ENCODE data around the gene PROC.
A peak's percentile ranks its signal among the peaks of the same experiment; 100 is the strongest.

The PROC gene

DNA sequence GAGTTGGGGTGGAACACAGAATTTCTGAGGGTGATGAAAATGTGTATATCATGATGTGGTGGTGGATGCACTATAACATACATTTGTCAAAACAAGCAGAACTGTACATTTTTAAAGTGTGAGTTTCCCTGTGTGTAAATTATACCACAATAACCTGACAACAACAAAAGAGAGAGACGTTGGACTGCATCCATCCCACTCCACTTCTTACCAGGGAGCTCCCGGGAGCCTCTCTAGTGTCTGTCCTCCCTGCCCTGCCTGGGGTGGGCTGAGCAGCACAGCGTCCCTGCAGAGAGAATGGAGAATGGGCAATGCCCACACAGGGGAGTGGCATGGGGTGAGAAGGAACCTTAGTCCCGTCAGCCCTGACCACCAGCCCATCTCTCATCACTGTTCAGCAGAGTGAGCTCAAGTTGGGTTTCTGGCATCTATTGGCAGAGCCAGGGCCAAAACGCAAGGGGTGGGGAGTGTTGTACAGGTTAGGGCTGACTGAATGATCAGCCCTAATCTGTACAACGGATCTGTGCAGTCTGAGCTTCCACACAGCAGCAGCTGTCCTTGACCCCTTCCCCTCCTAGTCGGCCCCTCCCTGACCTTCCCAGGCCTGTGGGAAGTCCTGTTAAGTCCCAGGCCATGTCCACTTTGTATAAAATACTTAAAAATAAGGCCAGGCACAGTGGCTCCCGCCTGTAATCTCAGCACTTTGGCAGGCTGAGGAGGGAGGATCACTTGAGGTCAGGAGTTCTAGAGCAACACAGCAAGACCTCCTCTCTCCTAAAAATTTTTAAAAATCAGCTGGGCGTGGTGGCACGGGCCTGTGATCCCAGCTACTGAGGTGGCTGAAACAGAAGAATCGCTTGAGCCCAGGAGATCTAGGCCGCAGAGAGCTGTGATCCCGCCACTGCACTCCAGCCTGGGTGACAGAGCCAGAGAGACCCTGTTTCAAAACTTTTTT, 3.3 kb upstream of the PROC start:
- DNase-seq (ENCODE audit: low read depth in 2 of 2), result peak in 1 of 2 experiments; percentile 50

GRCh38 chr2:127415593-127416505, 2.4 kb upstream of the PROC start:
- no peak for DNase-seq (ENCODE audit: low read depth in 2 of 2)

DNA sequence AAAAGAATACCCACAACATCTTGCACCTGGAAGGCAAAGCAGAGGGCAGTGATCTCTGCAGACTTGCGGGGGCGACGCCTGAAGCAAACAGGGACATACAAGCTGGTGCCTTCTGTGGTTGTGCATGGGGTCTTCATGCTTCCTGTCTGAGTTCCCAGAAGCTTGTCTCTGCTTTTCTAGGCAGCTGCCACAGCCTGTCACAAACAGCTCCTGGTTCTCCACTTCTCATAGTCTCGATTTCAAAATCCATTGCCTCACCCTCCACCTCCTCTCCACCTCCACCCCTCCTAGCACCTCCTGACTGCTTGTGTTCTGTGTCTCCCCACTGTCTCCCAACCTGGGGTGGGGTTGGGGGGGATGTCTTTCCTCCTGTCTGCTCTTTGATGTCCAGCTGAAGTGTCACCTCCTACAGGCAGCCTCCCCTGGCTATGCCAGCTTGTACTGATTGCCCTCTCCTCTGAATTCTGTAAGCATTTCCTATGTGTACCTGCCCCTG, 1.7 kb upstream of the PROC start:
- DNase-seq (ENCODE audit: low read depth in 2 of 2), result no peak

DNA sequence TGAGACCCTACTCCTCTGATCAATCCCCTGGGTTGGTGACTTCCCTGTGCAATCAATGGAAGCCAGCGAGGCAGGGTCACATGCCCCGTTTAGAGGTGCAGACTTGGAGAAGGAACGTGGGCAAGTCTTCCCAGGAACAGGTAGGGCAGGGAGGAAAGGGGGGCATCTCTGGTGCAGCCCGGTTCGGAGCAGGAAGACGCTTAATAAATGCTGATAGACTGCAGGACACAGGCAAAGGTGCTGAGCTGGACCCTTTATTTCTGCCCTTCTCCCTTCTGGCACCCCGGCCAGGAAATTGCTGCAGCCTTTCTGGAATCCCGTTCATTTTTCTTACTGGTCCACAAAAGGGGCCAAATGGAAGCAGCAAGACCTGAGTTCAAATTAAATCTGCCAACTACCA, 821 bp upstream of the PROC start:
- DNase-seq (ENCODE audit: low read depth in 2 of 2), result no peak

GRCh38 chr2:127419112-127419430, 844 bp downstream of the PROC start:
- DNase-seq (ENCODE audit: low read depth in 2 of 2), result no peak

DNA sequence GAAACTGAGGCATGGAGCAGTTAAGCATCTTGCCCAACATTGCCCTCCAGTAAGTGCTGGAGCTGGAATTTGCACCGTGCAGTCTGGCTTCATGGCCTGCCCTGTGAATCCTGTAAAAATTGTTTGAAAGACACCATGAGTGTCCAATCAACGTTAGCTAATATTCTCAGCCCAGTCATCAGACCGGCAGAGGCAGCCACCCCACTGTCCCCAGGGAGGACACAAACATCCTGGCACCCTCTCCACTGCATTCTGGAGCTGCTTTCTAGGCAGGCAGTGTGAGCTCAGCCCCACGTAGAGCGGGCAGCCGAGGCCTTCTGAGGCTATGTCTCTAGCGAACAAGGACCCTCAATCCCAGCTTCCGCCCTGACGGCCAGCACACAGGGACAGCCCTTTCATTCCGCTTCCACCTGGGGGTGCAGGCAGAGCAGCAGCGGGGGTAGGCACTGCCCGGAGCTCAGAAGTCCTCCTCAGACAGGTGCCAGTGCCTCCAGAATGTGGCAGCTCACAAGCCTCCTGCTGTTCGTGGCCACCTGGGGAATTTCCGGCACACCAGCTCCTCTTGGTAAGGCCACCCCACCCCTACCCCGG, 1.3 kb downstream of the PROC start:
- no peak for DNase-seq (ENCODE audit: low read depth in 2 of 2)

DNA sequence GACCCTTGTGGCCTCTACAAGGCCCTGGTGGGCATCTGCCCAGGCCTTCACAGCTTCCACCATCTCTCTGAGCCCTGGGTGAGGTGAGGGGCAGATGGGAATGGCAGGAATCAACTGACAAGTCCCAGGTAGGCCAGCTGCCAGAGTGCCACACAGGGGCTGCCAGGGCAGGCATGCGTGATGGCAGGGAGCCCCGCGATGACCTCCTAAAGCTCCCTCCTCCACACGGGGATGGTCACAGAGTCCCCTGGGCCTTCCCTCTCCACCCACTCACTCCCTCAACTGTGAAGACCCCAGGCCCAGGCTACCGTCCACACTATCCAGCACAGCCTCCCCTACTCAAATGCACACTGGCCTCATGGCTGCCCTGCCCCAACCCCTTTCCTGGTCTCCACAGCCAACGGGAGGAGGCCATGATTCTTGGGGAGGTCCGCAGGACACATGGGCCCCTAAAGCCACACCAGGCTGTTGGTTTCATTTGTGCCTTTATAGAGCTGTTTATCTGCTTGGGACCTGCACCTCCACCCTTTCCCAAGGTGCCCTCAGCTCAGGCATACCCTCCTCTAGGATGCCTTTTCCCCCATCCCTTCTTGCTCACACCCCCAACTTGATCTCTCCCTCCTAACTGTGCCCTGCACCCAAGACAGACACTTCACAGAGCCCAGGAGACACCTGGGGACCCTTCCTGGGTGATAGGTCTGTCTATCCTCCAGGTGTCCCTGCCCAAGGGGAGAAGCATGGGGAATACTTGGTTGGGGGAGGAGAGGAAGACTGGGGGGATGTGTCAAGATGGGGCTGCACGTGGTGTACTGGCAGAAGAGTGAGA, 2.0 kb downstream of the PROC start:
- DNase-seq (ENCODE audit: low read depth in 2 of 2), result no peak

DNA sequence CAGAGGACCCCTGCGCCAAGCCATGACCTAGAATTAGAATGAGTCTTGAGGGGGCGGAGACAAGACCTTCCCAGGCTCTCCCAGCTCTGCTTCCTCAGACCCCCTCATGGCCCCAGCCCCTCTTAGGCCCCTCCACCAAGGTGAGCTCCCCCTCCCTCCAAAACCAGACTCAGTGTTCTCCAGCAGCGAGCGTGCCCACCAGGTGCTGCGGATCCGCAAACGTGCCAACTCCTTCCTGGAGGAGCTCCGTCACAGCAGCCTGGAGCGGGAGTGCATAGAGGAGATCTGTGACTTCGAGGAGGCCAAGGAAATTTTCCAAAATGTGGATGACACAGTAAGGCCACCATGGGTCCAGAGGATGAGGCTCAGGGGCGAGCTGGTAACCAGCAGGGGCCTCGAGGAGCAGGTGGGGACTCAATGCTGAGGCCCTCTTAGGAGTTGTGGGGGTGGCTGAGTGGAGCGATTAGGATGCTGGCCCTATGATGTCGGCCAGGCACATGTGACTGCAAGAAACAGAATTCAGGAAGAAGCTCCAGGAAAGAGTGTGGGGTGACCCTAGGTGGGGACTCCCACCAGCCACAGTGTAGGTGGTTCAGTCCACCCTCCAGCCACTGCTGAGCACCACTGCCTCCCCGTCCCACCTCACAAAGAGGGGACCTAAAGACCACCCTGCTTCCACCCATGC, 3.0 kb downstream of the PROC start:
- no peak for DNase-seq (ENCODE audit: low read depth in 2 of 2)

DNA sequence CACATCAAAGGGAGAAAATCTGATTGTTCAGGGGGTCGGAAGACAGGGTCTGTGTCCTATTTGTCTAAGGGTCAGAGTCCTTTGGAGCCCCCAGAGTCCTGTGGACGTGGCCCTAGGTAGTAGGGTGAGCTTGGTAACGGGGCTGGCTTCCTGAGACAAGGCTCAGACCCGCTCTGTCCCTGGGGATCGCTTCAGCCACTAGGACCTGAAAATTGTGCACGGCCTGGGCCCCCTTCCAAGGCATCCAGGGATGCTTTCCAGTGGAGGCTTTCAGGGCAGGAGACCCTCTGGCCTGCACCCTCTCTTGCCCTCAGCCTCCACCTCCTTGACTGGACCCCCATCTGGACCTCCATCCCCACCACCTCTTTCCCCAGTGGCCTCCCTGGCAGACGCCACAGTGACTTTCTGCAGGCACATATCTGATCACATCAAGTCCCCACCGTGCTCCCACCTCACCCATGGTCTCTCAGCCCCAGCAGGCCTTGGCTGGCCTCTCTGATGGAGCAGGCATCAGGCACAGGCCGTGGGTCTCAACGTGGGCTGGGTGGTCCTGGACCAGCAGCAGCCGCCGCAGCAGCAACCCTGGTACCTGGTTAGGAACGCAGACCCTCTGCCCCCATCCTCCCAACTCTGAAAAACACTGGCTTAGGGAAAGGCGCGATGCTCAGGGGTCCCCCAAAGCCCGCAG, 3.8 kb downstream of the PROC start:
- no peak for DNase-seq (ENCODE audit: low read depth in 2 of 2)

GRCh38 chr2:127422559-127423477, 4.6 kb downstream of the PROC start:
- DNase-seq (ENCODE audit: low read depth in 2 of 2), result no peak

DNA sequence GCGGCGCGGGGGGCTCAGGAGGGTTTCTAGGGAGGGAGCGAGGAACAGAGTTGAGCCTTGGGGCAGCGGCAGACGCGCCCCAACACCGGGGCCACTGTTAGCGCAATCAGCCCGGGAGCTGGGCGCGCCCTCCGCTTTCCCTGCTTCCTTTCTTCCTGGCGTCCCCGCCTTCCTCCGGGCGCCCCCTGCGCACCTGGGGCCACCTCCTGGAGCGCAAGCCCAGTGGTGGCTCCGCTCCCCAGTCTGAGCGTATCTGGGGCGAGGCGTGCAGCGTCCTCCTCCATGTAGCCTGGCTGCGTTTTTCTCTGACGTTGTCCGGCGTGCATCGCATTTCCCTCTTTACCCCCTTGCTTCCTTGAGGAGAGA, 5.2 kb downstream of the PROC start:
- DNase-seq (ENCODE audit: low read depth in 2 of 2), result no peak

- no peak for DNase-seq (ENCODE audit: low read depth in 2 of 2)
Observed at GRCh38 chr2:127423880-127424279, 5.7 kb downstream of the PROC start.

DNA sequence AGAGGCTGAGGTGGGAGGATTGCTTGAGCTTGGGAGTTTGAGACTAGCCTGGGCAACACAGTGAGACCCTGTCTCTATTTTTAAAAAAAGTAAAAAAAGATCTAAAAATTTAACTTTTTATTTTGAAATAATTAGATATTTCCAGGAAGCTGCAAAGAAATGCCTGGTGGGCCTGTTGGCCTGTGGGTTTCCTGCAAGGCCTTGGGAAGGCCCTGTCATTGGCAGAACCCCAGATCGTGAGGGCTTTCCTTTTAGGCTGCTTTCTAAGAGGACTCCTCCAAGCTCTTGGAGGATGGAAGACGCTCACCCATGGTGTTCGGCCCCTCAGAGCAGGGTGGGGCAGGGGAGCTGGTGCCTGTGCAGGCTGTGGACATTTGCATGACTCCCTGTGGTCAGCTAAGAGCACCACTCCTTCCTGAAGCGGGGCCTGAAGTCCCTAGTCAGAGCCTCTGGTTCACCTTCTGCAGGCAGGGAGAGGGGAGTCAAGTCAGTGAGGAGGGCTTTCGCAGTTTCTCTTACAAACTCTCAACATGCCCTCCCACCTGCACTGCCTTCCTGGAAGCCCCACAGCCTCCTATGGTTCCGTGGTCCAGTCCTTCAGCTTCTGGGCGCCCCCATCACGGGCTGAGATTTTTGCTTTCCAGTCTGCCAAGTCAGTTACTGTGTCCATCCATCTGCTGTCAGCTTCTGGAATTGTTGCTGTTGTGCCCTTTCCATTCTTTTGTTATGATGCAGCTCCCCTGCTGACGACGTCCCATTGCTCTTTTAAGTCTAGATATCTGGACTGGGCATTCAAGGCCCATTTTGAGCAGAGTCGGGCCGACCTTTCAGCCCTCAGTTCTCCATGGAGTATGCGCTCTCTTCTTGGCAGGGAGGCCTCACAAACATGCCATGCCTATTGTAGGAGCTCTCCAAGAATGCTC, 6.6 kb downstream of the PROC start:
- no peak for DNase-seq (ENCODE audit: low read depth in 2 of 2)

GRCh38 chr2:127425540-127426490, 7.6 kb downstream of the PROC start:
- no peak for DNase-seq (ENCODE audit: low read depth in 2 of 2)

- DNase-seq (ENCODE audit: low read depth in 2 of 2), result no peak
Observed at GRCh38 chr2:127426501-127427354, 8.5 kb downstream of the PROC start.

Data from fibroblast of skin of left quadriceps (primary cell).